LNCAP (cell line): ENCODE results near the gene MPRIP.

Source experiments
- CTCF ChIP-seq: fragments of 450-650 bp; IDR thresholded peaks from 2 replicates; pipeline ENCODE4 v1.5.1; 2017; ENCODE audit warnings: mild to moderate bottlenecking

The MPRIP gene

GRCh38 chr17:17051380-17051779, 9.1 kb downstream of the MPRIP start:
- TF ChIP-seq CTCF: no peak

- TF ChIP-seq CTCF: no peak
Observed at GRCh38 chr17:17051791-17052461, 9.7 kb downstream of the MPRIP start.

DNA sequence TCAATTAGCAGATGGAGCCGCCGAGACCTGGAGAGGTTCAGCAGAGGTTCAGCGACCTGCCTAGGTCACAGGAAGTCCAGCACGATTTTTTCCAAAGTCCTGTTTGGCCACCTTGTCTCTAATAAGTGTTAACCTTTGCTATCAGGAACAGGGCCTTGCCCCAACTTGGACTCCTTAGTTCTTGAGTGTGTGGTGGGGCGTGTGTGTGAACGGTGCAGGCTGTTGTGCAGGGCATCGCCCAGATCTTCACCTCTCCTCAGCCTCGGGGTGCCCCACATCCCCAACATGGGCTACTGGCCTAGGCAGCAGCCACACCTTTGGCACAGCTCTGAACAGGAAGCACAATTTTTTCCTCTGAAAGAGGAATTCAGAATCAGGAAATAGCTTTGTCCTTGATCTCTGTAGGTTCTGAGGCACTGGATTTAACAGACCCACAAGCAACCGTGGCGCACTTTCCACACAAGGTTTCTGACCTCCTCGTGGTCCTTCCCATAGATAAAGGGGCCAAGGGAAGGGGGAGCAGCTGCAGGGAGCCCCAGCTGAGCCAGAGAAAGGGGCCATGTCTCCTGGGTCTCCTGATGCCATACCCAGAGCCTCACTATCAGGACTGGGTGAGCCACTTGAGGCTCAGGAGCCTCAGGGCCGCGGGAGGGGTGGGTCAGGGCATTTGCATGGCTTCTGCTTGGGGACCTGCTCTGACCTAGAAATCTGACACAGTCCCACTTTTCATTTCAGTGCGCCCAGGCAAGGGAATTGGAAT, 10.4 kb downstream of the MPRIP start:
- no peak for TF ChIP-seq CTCF

DNA sequence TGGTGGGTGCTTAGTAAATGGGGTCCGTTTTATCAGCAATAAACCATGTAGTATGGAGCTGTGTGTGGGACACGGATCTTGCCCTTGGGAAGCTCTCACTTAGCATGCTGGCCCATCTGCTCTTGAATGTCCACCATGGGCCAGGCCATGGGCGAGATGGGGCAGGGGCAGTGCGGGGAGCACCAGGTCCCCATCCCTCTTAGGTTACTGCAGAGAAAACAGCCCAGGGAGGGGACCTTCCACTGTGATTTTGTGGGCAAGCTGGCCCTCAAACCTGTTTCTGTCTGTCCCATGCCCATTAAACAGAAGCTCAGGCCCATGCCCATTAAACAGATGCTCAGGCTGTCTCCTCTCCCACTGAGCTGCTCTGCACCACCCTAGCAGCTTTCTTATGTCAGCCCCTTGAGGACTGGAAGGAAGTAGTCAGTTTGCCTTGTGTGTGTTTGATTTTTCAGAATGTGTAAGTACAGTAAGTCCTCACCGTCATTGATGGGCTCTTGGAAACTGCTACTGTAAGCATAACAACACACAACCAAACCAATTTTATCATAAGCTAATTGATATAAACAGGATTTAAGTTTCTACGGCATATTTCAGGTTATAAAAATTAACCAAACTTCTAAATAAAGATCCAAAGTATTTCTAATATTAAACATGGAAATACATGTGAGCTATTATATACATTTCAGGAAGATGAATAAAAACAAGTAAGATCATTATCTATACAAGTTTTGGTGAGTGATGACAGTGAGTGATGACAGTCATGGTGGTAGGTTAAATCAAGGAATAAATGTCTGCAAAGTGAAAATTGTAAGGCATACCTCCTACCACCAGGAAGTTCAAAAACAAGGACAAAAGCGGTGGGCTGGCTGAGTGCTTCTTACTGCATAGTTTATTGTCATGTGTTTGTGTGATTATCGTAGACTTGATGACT, 11.5 kb downstream of the MPRIP start:
- TF ChIP-seq CTCF: no peak

DNA sequence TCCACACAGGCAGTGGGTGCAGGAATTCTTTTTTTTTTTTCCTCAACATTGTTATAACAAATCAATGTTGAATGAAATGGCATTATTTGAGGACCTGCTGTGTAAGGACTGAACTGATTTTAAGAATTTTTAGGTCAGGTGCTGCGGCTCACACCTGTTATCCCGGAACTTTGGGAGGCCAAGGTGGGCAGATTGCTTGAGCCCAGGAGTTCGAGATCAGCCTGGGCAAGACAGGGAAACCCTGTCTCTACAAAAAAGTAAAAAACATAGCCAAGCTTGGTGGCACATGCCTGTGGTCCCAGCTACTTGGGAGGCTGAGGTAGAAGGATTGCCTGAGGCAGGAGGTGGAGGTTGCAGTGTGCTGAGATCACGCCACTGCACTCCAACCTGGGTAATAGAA, 12.4 kb downstream of the MPRIP start:
- no peak for TF ChIP-seq CTCF

GRCh38 chr17:17055286-17056155, 13.3 kb downstream of the MPRIP start:
- TF ChIP-seq CTCF: no peak

- TF ChIP-seq CTCF: no peak
Observed at GRCh38 chr17:17056156-17056539, 13.9 kb downstream of the MPRIP start.
